Activated CD8-positive, alpha-beta T cell treated with anti-CD3 and anti-CD28 coated beads, Interleukin-2, amount 10 ng/mL, durations not matched to agents 7 days and 5 days (primary cell): ENCODE measurements around the gene INO80C. TPM values are rescaled to one million over a fixed set of nuclear protein-coding genes. Genes with fewer than 3 reads are reported as not detected.

Experiments
- ATAC-seq: fragments of 150-1000 bp; cut with Tn5 transposase; one replicate; pipeline ENCODE4 v1.10.0; 2021; ENCODE audit warnings: moderate library complexity
- CTCF ChIA-PET: fragments of 350-600 bp; sonication (Branson Sonifier 250); formaldehyde crosslinking; loops from one replicate; lab custom pipeline; 2021; ENCODE audit warnings: antibody characterized with exemption; lab: Charles Lee
- POLR2A ChIA-PET: fragments of 350-600 bp; sonication (Branson Sonifier 250); formaldehyde crosslinking; loops from one replicate; lab custom pipeline; 2021; ENCODE audit warnings: antibody characterized with exemption; lab: Charles Lee
- DNase-seq: peaks from one replicate; pipeline ENCODE4 v3.0.0-alpha.2; 2020
- H3K27ac Mint-ChIP-seq: one replicate; pipeline ENCODE4 v1.8.0; 2021; ENCODE audit warnings: mild to moderate bottlenecking, mixed read lengths
- H3K27me3 Mint-ChIP-seq: one replicate; pipeline ENCODE4 v1.8.0; 2021; ENCODE audit warnings: low read depth, mixed read lengths
- H3K36me3 Mint-ChIP-seq: one replicate; pipeline ENCODE4 v1.8.0; 2021; ENCODE audit warnings: low read depth, mixed read lengths
- H3K4me1 Mint-ChIP-seq: one replicate; pipeline ENCODE4 v1.8.0; 2021; ENCODE audit warnings: low read depth, mixed read lengths
- H3K4me3 Mint-ChIP-seq: one replicate; pipeline ENCODE4 v1.8.0; 2021; ENCODE audit warnings: mild to moderate bottlenecking, mixed read lengths
- H3K9me3 Mint-ChIP-seq: one replicate; pipeline ENCODE4 v1.8.0; 2022; ENCODE audit warnings: mixed read lengths; ENCODE audit not compliant: insufficient read depth
- total RNA-seq, 2 experiments: library from RNA; stranded (reverse); gene quantifications; one replicate each; pipeline ENCODE4 v1.2.3, GENCODE V29; 2021

The INO80C gene, protein sequence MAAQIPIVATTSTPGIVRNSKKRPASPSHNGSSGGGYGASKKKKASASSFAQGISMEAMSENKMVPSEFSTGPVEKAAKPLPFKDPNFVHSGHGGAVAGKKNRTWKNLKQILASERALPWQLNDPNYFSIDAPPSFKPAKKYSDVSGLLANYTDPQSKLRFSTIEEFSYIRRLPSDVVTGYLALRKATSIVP
- 10 to 100 TPM; 12.9 to 19.4 TPM for total RNA-seq

DNA sequence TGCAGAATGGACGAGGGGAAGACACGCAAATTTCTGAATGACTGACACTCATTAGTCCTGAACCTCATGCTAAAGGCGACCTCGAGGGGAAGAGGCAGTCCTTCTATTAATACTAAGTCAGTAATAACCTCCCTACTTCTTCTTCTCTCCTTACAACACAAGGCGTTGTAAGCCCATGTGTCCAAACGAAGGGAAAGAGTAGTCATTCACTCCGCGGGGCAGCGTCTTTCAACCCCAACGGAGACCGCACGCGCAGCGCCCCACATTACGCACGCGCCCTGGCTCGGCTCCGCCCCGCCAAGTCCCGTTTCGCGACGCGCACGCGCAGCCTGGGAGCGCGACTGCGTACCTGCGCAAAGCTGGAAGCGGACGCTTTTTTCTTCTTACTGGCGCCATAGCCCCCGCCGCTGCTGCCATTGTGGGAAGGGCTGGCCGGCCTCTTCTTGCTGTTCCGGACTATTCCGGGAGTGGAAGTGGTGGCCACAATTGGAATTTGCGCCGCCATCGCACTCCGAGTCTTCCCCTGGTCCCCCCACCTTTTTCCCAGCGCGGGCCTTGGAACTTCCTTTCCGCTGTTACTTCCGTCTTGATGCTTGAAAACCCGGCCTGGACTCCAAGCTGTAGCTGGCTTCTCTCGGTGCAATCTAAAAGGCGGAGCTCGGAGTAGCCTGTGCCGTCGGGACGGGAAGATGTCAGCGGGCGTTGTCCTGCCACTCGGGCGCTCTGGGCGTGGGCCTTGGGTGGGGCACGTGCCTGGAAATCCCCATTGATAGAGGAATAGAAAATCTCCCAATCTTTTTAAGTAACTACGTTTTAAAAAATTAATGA, at the start of gene INO80C:
Gene INO80C (minus strand): TSS at position 591 of the 828 bp plus-strand sequence. CDS start 86 bp downstream, at position 505.
- Mint-ChIP-seq H3K36me3 (peaks cover 2% of the 10 kb centered on the region), H3K4me1 (peaks cover 25% of the 10 kb centered on the region), H3K27ac (peak within 1 kb of the TSS; percentile 100), H3K27me3 (no peaks in the 10 kb centered on the region), H3K9me3 (no peaks in the 10 kb centered on the region), H3K4me3 (peak within 1 kb of the TSS; percentile 99)
- ChIA-PET CTCF (interaction anchor here (1.3 to 2.2 kb wide), 3 partner anchors 49 to 468 kb away, joined by 3 to 5 read pairs (median 3); no protein-coding TSS in a partner anchor), POLR2A (interaction anchor here (0.6 to 2.1 kb wide), 13 partner anchors 17 to 958 kb away, joined by 3 to 14 read pairs (median 4); partner anchors contain the start of genes GALNT1, RMP24, ZNF24 and ZSCAN30)
- ATAC-seq, result peak; percentile 98
- peak; percentile 93 for DNase-seq

DNA sequence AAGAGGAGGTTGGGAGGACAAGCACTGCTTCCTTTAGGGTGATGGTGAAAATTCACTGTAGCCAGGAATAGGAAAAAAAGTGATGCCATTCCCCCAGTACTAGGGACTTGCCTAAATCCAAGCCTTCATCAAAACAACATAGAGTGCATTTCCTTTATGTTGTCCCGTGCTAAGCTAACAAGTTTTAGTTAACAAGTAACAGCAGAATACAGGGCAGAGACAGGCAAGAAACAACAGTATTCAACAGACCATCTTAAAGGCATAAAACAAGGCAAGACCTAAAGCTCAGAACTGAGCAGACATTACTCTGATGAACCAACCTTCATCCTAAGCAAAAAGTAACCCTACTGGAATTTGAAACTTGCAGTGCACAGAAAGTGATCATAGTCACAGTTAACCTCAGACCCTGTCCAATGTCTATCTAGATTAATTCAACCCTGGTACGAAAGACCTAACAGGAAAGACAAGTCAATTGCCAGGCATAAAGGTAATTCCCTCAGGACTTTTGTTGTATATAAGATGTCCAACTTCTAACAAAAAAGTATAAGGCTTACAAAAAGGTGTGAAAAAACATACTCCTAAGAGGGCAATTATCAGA, 49.3 kb upstream of the INO80C start:
- Mint-ChIP-seq H3K4me1 (no peaks in the 10 kb centered on the region), H3K36me3 (no peaks in the 10 kb centered on the region), H3K27me3 (no peaks in the 10 kb centered on the region), H3K4me3 (no peak overlapping the region), H3K27ac (no peak overlapping the region), H3K9me3 (no peaks in the 10 kb centered on the region)
- CTCF ChIA-PET, result interaction anchor here (0.7 kb wide), 1 partner anchor 49 kb away, joined by 3 read pairs; the partner anchor contains the start of gene INO80C
- POLR2A ChIA-PET, result no interaction called here
- ATAC-seq, result no peak
- DNase-seq, result no peak

GRCh38 chr18:35542356-35542755, 44.6 kb upstream of the INO80C start:
- H3K27me3 Mint-ChIP-seq, result no peaks in the 10 kb centered on the region
- no peak overlapping the region for H3K27ac Mint-ChIP-seq
- H3K4me1 Mint-ChIP-seq, result no peaks in the 10 kb centered on the region
- no peak overlapping the region for H3K4me3 Mint-ChIP-seq
- CTCF ChIA-PET, result interaction anchor here (1.0 kb wide), 1 partner anchor 18 kb away, joined by 3 read pairs; no protein-coding TSS in a partner anchor
- POLR2A ChIA-PET, result no interaction called here
- no peak for ATAC-seq
- DNase-seq, result no peak
- no peaks in the 10 kb centered on the region for H3K9me3 Mint-ChIP-seq
- H3K36me3 Mint-ChIP-seq, result no peaks in the 10 kb centered on the region

- DNase-seq, result no peak
- ATAC-seq, result no peak
- Mint-ChIP-seq H3K4me1 (peaks cover 7% of the 10 kb centered on the region), H3K4me3 (no peak overlapping the region), H3K36me3 (peaks cover 3% of the 10 kb centered on the region), H3K9me3 (peaks cover 8% of the 10 kb centered on the region), H3K27me3 (peaks cover 4% of the 10 kb centered on the region), H3K27ac (no peak overlapping the region)
- ChIA-PET POLR2A (no interaction called here), CTCF (no interaction called here)
These were observed 37.5 kb upstream of the INO80C start for GRCh38 chr18:35535297-35535696.

DNA sequence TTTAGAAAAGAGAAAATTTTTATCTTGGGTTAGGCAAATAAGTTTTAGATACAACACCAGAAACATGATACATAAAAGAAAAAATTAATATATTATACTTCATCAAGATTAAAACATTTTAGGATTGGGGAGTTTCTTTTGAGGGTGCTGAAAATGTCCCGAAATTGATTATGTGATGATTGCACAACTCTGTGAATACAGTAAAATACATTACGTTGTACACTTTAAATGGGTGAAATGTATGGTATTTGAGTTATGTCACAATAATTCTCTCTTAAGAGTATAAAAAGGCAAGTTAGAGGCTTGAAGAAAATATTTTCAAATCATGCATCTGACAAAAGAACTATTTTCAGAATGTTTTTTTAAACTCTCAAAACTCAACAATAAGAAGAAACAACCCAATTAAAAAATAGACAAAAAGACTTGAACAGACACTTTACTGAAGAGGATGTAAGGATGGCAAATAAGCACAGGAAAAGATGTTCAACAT, 36.2 kb upstream of the INO80C start:
- POLR2A ChIA-PET, result no interaction called here
- DNase-seq (no peak), ATAC-seq (no peak)
- no peak overlapping the region for H3K4me3 Mint-ChIP-seq
- peaks cover 3% of the 10 kb centered on the region for H3K36me3 Mint-ChIP-seq
- CTCF ChIA-PET, result no interaction called here
- no peak overlapping the region for H3K27ac Mint-ChIP-seq
- peaks cover 7% of the 10 kb centered on the region for H3K4me1 Mint-ChIP-seq
- H3K27me3 Mint-ChIP-seq, result peaks cover 5% of the 10 kb centered on the region
- H3K9me3 Mint-ChIP-seq, result peaks cover 8% of the 10 kb centered on the region

DNA sequence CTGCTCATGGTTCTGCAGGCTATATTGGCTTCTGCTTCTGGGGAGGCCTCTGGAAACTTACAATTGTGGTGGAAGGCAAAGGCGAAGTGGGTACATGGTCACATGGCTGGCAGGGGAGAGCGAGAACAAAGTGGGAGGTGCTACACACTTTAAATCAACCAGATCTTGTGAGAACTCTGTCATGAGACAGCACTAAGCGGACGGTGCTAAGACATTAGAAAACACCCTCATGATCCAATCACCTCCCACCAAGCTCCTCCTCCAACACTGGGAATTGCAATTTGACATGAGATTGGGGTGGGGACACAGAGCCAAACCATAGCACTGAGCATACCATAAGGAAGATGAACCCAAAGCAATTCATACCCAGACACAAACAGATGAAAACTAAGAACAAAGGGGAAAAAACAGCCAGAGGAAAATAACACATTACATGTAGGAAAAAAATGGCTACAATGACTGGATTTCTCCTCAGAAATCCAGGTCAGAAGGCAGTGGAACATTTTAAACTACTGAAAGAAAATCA, 31.1 kb upstream of the INO80C start:
- ATAC-seq, result no peak
- peaks cover 5% of the 10 kb centered on the region for H3K4me1 Mint-ChIP-seq
- peaks cover 17% of the 10 kb centered on the region for H3K27me3 Mint-ChIP-seq
- H3K4me3 Mint-ChIP-seq, result no peak overlapping the region
- no peak overlapping the region for H3K27ac Mint-ChIP-seq
- ChIA-PET CTCF (no interaction called here), POLR2A (no interaction called here)
- H3K36me3 Mint-ChIP-seq, result no peaks in the 10 kb centered on the region
- DNase-seq, result no peak
- no peaks in the 10 kb centered on the region for H3K9me3 Mint-ChIP-seq

DNA sequence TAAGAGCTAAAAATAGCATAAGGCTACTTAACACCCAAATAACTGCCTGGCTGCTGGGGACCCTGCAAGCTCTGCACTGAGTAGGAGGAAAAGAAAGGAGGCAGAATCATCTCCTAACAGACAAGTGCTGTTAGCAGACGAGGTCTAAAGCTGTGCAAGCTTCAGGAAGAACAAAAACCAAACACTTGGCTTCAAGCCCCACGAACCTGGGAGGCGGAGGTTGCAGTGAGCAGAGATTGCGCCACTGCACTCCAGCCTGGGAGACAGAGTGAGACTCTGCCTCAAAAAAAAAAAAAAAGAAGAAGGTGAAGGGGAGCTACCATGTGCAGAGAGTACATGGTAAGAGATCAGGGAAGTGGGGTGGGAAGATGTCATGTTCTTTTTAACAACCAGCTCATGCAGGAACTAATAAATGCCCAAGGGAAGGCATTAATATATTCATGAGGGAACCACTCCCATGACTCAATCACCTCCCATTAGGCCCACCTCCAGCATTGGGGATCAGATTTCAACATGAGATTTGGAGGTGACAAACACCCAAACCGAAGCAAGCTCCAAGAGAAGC, 28.8 kb upstream of the INO80C start:
- no peaks in the 10 kb centered on the region for H3K9me3 Mint-ChIP-seq
- H3K27me3 Mint-ChIP-seq, result peaks cover 15% of the 10 kb centered on the region
- ChIA-PET POLR2A (no interaction called here), CTCF (no interaction called here)
- no peaks in the 10 kb centered on the region for H3K36me3 Mint-ChIP-seq
- peaks cover 5% of the 10 kb centered on the region for H3K4me1 Mint-ChIP-seq
- H3K4me3 Mint-ChIP-seq, result no peak overlapping the region
- DNase-seq (no peak), ATAC-seq (no peak)
- no peak overlapping the region for H3K27ac Mint-ChIP-seq

DNA sequence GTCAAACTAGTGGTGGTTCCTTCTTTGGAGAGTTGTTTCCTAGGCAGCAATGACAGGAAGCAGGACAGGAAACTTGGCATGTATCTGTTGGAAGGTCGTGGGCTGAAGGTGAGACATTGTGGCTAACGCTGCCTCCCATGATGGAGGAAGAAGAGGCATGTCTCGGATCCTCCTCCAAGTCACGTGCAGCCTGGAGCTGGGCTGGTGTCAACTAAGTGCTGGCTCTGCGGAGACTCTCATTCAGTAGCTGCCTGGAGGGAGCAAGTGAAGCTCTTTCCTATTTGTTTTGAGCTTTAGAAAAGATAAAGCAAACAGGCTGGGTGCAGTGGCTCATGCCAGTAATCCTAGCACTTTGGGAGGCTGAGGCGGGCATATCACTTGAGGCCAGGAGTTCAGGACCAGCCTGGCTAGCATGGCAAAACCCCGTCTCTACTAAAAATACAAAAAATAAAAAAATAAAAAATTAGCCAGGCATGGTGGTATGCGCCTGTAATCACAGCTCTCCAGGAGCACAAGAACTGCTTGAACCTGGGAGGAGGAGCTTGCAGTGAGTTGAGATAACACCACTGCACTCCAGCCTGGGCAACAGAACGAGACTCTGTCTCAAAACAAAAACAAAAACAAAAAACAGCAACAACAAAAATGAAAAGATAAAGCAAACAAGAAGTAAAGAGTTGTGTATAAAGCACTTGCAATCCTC, 28.2 kb upstream of the INO80C start:
- DNase-seq, result no peak
- ChIA-PET POLR2A (no interaction called here), CTCF (no interaction called here)
- H3K36me3 Mint-ChIP-seq, result no peaks in the 10 kb centered on the region
- peaks cover 15% of the 10 kb centered on the region for H3K27me3 Mint-ChIP-seq
- H3K4me3 Mint-ChIP-seq, result no peak overlapping the region
- no peak overlapping the region for H3K27ac Mint-ChIP-seq
- H3K4me1 Mint-ChIP-seq, result peaks cover 5% of the 10 kb centered on the region
- ATAC-seq, result no peak
- H3K9me3 Mint-ChIP-seq, result no peaks in the 10 kb centered on the region

- no peak overlapping the region for H3K4me3 Mint-ChIP-seq
- H3K4me1 Mint-ChIP-seq, result peaks cover 5% of the 10 kb centered on the region
- POLR2A ChIA-PET, result no interaction called here
- CTCF ChIA-PET, result interaction anchor here (0.7 kb wide), 1 partner anchor 18 kb away, joined by 3 read pairs; no protein-coding TSS in a partner anchor
- no peak overlapping the region for H3K27ac Mint-ChIP-seq
- no peak for DNase-seq
- ATAC-seq, result no peak
- H3K9me3 Mint-ChIP-seq, result no peaks in the 10 kb centered on the region
- H3K36me3 Mint-ChIP-seq, result no peaks in the 10 kb centered on the region
- H3K27me3 Mint-ChIP-seq, result peaks cover 15% of the 10 kb centered on the region
These were observed 26.5 kb upstream of the INO80C start for GRCh38 chr18:35524226-35524625.

GRCh38 chr18:35522130-35522959, 24.6 kb upstream of the INO80C start:
- CTCF ChIA-PET, result no interaction called here
- Mint-ChIP-seq H3K4me1 (peaks cover 5% of the 10 kb centered on the region), H3K27ac (no peak overlapping the region), H3K9me3 (no peaks in the 10 kb centered on the region), H3K27me3 (peaks cover 5% of the 10 kb centered on the region), H3K36me3 (no peaks in the 10 kb centered on the region), H3K4me3 (no peak overlapping the region)
- POLR2A ChIA-PET, result no interaction called here
- ATAC-seq (no peak), DNase-seq (no peak)
